ENCODE data around the gene EFEMP1.

Gene EFEMP1

DNA sequence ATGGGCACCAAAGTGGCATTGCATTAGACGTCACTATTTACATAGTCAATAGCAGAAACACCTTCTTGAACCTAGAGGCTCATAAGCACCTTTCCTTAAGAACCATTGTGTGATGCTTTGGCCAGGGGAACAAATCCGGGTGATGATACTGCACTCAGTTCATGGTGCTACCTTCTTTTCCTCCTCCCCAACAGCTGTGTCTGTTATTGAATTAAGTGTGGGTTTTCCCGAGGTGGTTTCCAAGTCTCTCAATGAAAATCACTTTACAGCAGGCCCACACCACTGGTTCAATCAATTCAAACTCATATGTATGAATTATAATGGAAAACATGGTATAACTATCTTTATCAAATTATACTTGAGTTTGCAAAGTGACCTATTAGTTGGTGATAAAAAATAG is 9.3 kb upstream of the EFEMP1 start:
- DNase-seq (ENCODE audit: low spot score), result no peak

GRCh38 chr2:55931281-55931680 is 7.7 kb upstream of the EFEMP1 start:
- no peak for DNase-seq (ENCODE audit: low spot score)

GRCh38 chr2:55929476-55929875 is 5.9 kb upstream of the EFEMP1 start:
- no peak for DNase-seq (ENCODE audit: low spot score)

DNA sequence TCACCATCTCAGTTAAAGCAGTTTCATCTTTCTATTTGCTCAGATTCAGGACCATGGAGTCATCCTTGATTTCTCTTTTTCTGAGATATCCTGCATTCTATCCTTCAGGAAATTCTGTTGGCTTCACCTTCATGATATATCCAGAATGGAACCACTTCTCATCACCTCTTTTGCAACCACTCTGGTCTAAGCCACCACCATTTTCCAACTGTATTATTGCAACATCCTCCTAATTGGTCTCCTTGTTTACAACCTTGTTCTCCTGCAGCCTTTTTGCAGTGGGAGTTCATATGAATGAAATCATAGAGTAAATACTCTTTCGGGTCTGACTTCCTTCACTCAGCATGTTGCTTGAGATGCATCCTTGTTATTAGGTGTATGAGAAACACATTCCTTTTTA is 3.4 kb upstream of the EFEMP1 start:
- DNase-seq (ENCODE audit: low spot score), result no peak

- no peak for DNase-seq (ENCODE audit: low spot score)
Observed at GRCh38 chr2:55926246-55926645, 2.7 kb upstream of the EFEMP1 start.

DNA sequence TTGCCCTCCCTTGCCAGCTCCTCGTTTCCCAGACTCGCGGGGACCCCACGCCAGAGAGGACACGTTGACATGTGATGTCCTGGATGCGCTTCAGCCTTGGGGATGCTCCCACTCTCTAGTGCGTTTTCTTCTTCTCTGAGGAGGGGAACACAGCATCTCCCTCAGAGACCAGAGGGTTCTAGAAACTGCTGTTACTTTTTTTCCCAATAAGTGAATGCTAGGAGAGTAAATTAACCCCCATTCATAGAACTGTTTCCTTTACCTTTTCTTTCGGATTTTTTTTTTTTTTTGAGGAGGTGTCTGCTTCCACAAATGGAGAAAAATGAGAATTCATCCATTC is 370 bp upstream of the EFEMP1 start:
- no peak for DNase-seq (ENCODE audit: low spot score)

GRCh38 chr2:55922291-55922907 is 1.2 kb downstream of the EFEMP1 start:
- DNase-seq (ENCODE audit: low spot score), result no peak

- no peak for DNase-seq (ENCODE audit: low spot score)
Observed at GRCh38 chr2:55919574-55919973, 4.0 kb downstream of the EFEMP1 start.

GRCh38 chr2:55918856-55919255 is 4.7 kb downstream of the EFEMP1 start:
- DNase-seq (ENCODE audit: low spot score), result no peak

DNA sequence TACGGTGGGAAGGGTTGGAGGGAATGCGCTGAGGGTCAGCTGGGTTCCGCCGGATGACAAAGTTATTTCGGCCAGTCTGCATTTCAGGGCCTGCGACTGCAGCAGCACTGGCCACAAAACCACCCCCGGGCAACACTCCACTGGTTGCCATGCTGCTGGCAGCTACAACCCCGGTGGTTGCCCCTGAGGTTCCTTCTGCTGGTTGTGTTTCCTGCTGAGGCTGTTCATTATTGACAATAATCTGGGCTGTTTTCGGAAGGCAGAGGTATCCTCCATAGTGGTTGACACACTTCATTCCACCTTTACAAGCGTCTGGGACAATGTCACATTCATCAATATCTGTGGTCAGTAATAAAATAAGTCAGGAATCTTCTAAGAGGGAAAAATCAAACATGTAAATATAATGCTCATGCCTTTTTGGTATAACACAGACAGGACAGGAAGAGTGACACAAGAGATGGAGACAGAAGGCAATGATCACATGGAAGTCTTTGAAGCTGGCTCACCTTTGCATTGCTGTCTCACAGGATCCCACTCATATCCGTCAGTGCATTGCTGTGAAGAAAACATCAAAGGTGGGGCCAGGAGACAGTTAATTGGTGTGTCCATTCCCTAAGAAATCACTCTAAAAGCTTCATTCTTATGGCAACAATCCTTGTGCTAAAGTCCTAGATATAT is 5.7 kb downstream of the EFEMP1 start:
- no peak for DNase-seq (ENCODE audit: low spot score)

DNA sequence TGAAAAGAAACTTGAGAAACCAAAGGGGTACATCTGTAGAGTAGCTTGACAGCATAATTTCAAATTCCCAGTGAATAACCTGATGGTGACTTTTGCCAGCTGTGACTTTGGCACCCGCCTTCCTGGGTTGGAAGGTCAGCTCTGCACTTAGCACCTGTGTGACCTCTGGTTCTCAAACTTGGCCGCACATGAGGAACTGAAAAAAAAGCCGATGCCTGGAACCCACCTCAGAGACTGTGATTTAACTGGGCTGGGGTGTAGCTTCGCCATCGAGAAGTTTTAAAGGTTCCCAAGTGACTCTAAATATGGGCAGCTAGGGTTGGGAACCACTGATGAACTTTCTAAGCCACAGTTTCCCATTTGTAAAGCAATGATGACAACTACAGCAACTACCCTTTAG is 6.5 kb downstream of the EFEMP1 start:
- no peak for DNase-seq (ENCODE audit: low spot score)

- DNase-seq (ENCODE audit: low spot score), result no peak
Observed at GRCh38 chr2:55916473-55917049, 7.0 kb downstream of the EFEMP1 start.

DNA sequence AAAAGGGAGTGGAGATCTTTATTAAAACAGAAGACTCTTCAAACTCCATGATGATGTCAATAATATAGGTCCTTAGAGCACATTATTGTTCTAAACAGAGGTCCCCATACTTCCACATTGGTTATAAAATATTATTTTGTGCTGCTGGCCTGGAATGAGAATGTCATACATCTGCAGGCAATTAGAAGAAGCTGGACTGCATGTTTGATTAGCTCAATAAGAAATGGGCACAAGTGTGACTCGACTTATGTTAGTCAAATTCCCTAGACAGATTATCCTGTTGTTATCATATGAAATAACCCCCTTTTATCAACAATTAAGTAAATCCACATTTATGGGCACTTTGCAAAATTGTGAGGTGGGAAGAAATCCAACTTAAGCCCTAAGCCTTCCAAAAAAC is 8.8 kb downstream of the EFEMP1 start:
- DNase-seq (ENCODE audit: low spot score), result no peak

- no peak for DNase-seq (ENCODE audit: low spot score)
Observed at GRCh38 chr2:55912926-55913325, 10.7 kb downstream of the EFEMP1 start.

DNA sequence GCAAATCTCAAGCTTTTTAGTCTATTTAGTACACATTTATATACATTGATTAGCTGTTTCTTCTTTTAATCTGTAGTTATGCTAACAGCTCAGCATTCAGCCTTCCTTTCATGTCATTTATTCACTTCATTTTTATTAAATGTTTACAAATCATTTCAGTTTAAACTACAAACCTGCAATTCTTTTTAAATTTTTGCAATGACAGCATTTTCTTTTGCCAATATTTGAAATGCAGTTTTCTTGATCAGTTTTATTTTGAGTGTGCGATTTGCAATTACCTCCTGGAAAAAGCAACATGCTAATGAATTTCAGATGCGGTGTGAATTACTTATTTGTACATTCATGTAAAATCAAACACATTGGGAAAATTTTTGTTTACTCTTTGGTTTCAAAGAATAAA is 13.5 kb downstream of the EFEMP1 start:
- DNase-seq (ENCODE audit: low spot score), result no peak

GRCh38 chr2:55907686-55908085 is 15.9 kb downstream of the EFEMP1 start:
- no peak for DNase-seq (ENCODE audit: low spot score)

DNA sequence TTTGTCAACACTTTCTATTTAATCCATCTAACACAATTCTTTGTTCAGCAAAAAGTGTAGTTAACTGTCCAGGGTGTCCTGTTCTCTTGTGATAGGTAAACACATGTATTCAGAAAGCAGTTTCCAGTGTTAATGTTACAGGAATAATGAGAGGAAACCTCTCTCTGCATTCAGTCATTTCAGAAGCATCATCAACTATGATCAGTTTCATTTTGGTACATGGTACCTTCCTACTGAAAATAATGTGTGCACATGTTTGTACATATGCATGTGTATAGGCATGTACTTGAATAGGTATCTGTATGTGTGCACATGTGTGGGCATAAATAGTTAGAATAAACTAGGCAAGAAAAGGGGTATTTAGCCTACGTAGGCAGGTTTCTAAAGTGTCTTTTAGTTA is 16.6 kb downstream of the EFEMP1 start:
- no peak for DNase-seq (ENCODE audit: low spot score)

DNA sequence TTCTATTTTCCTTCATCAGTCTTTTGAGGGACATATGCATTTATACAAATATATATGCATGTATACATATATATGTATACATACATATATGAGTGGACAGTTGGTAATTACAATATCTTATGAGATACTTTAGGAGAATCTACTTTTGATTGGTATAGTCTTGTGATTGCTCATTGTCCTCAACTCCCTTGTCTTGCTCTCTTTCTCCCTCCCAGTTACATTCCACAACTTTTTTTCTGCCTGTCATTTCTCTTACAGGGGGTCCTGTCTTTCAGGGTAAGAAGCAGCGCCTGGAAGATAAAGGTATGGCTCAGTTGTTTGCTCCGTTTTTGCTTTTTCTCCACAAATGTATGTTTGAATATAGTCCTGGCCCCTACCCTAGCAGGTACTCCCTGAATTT is 19.9 kb downstream of the EFEMP1 start:
- DNase-seq (ENCODE audit: low spot score), result no peak

DNA sequence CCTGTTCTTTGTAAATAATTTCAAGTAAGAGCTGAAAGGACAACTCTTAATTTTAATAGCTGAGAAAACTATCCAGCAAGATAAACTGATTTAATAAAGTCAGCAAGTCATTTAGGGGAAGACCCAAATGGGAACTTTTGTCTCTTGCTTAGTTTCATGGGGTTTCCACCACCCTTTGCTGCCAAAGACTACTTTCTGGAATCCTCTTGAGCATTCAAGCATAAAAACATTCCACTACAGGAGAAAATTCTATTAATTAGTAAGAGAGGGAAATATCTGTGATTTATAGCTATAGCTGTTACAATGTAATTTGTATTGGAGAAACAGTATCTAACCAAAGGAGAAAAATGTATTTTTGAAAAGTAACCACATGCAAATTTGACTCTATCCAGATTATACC is 20.6 kb downstream of the EFEMP1 start:
- DNase-seq (ENCODE audit: low spot score), result no peak

- no peak for DNase-seq (ENCODE audit: low spot score)
Observed at GRCh38 chr2:55902429-55902828, 21.2 kb downstream of the EFEMP1 start.

DNA sequence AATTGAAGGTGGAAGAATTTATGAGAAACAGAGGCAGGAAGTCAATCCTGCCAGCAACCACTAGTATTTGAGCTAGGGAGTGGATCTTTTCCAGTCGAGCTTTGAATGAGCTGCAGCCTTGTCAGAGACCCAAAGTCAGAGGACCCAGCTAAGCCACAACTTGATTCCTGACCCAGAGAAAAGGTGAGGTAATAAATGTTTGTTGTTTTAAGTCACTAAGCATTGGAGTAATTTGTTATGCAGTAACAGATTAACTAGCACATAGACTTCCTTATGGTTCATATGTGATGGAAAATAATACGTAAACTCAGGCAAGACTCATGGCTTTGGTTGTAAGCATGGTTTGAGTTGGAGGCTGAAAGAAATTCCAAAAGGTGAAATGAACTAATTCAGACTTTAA is 21.6 kb downstream of the EFEMP1 start:
- no peak for DNase-seq (ENCODE audit: low spot score)

- no peak for DNase-seq (ENCODE audit: low spot score)
Observed at GRCh38 chr2:55901322-55901721, 22.3 kb downstream of the EFEMP1 start.

DNA sequence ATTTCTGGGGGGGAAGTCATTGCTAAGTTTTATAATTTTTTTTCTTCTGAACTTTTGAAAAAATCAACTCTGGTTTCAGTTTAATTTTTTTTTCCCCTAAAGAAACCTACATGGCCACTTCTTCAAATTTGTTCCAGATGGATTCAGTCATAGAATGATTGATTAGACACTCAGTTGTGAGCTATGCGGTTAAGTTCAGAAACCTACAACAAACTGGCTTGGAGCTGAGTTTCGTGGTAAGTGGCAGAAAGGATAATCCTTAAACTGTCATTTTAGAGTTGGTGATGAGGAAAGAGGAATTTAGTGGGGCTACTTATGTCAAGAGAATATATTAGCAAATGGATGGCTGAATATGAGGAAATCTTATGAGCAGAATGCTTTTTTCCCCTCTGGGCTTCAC is 23.7 kb downstream of the EFEMP1 start:
- DNase-seq (ENCODE audit: low spot score), result peak; percentile 25
